ENCODE data around the gene TGFB2. TPM values are rescaled to one million over a fixed set of nuclear protein-coding genes. Genes with fewer than 3 reads are reported as not detected.

The TGFB2 gene
- polyA plus RNA-seq, 1 experiment, result 4.8 TPM

- Histone ChIP-seq H3K36me3 (ENCODE audit: control insufficient read depth, insufficient read depth, low read length) (no peaks in the 10 kb centered on the region), H3K27me3 (ENCODE audit: control insufficient read depth, insufficient read depth, low read length) (0 out of 2 replicates have a peak, but pooled peaks cover 1% of the 10 kb centered on the region), H3K4me3 (ENCODE audit: low read depth, low read length) (no peak overlapping the region)
- no peak for DNase-seq (ENCODE audit: low read depth)
- ChIA-PET POLR2A (no interaction called here), CTCF (interaction anchor here (0.6 to 1.1 kb wide), 2 partner anchors 9 to 1654 kb away, joined by 3 read pairs; no protein-coding TSS in a partner anchor)
- TF ChIP-seq CTCF (IDR thresholded peaks at IDR 0.05; ENCODE audit: insufficient read depth, low read depth, low read length), result no peak
Measured at GRCh38 chr1:218394989-218395388, 49.9 kb downstream of the TGFB2 start.

GRCh38 chr1:218395916-218396315 lies 50.8 kb downstream of the TGFB2 start:
- Histone ChIP-seq H3K4me3 (ENCODE audit: low read depth, low read length) (no peak overlapping the region), H3K36me3 (ENCODE audit: control insufficient read depth, insufficient read depth, low read length) (no peaks in the 10 kb centered on the region), H3K27me3 (ENCODE audit: control insufficient read depth, insufficient read depth, low read length) (0 out of 2 replicates have a peak, but pooled peaks cover 1% of the 10 kb centered on the region)
- CTCF ChIA-PET, result interaction anchor here (1.1 kb wide), 1 partner anchor 10 kb away, joined by 3 read pairs; no protein-coding TSS in a partner anchor
- POLR2A ChIA-PET, result no interaction called here
- no peak for DNase-seq (ENCODE audit: low read depth)
- no peak for TF ChIP-seq CTCF (IDR thresholded peaks at IDR 0.05; ENCODE audit: insufficient read depth, low read depth, low read length)

- H3K4me3 ChIP-seq (ENCODE audit: low read depth, low read length), result no peak overlapping the region
- H3K36me3 ChIP-seq (ENCODE audit: control insufficient read depth, insufficient read depth, low read length), result no peaks in the 10 kb centered on the region
- H3K27me3 ChIP-seq (ENCODE audit: control insufficient read depth, insufficient read depth, low read length), result no peaks in the 10 kb centered on the region
- no peak for TF ChIP-seq CTCF (IDR thresholded peaks at IDR 0.05; ENCODE audit: insufficient read depth, low read depth, low read length)
- POLR2A ChIA-PET, result no interaction called here
- DNase-seq (ENCODE audit: low read depth), result no peak
- CTCF ChIA-PET, result interaction anchor here (0.7 to 0.8 kb wide), 2 partner anchors 8 to 63 kb away, joined by 3 read pairs; no protein-coding TSS in a partner anchor
Measured at GRCh38 chr1:218397752-218398339, 52.7 kb downstream of the TGFB2 start.

- H3K27me3 ChIP-seq (ENCODE audit: control insufficient read depth, insufficient read depth, low read length), result no peaks in the 10 kb centered on the region
- no peak for TF ChIP-seq CTCF (IDR thresholded peaks at IDR 0.05; ENCODE audit: insufficient read depth, low read depth, low read length)
- DNase-seq (ENCODE audit: low read depth), result no peak
- ChIA-PET POLR2A (no interaction called here), CTCF (no interaction called here)
- H3K36me3 ChIP-seq (ENCODE audit: control insufficient read depth, insufficient read depth, low read length), result no peaks in the 10 kb centered on the region
- no peak overlapping the region for H3K4me3 ChIP-seq (ENCODE audit: low read depth, low read length)
Measured at GRCh38 chr1:218400624-218401023, 55.5 kb downstream of the TGFB2 start.

- no peak overlapping the region for H3K4me3 ChIP-seq (ENCODE audit: low read depth, low read length)
- ChIA-PET POLR2A (no interaction called here), CTCF (no interaction called here)
- no peaks in the 10 kb centered on the region for H3K27me3 ChIP-seq (ENCODE audit: control insufficient read depth, insufficient read depth, low read length)
- no peak for TF ChIP-seq CTCF (IDR thresholded peaks at IDR 0.05; ENCODE audit: insufficient read depth, low read depth, low read length)
- no peak for DNase-seq (ENCODE audit: low read depth)
- no peaks in the 10 kb centered on the region for H3K36me3 ChIP-seq (ENCODE audit: control insufficient read depth, insufficient read depth, low read length)
Measured at GRCh38 chr1:218401441-218401997, 56.4 kb downstream of the TGFB2 start.

All from BJ (cell line).